Astrocyte (in vitro differentiated cells and primary cell): Measurements from ENCODE around the gene RPP14.

Experiments
- CTCF ChIP-seq: IDR thresholded peaks from 2 replicates; pipeline ENCODE4 v1.5.1; 2011; ENCODE audit warnings: low read depth, mild to moderate bottlenecking, inconsistent platforms, low read length, moderate library complexity; ENCODE audit not compliant: insufficient read depth
- EZH2 ChIP-seq: IDR thresholded peaks from 2 replicates; pipeline ENCODE4 v1.6.1; 2012; ENCODE audit warnings: mild to moderate bottlenecking, low read length, inconsistent platforms; ENCODE audit not compliant: insufficient read depth

DNA sequence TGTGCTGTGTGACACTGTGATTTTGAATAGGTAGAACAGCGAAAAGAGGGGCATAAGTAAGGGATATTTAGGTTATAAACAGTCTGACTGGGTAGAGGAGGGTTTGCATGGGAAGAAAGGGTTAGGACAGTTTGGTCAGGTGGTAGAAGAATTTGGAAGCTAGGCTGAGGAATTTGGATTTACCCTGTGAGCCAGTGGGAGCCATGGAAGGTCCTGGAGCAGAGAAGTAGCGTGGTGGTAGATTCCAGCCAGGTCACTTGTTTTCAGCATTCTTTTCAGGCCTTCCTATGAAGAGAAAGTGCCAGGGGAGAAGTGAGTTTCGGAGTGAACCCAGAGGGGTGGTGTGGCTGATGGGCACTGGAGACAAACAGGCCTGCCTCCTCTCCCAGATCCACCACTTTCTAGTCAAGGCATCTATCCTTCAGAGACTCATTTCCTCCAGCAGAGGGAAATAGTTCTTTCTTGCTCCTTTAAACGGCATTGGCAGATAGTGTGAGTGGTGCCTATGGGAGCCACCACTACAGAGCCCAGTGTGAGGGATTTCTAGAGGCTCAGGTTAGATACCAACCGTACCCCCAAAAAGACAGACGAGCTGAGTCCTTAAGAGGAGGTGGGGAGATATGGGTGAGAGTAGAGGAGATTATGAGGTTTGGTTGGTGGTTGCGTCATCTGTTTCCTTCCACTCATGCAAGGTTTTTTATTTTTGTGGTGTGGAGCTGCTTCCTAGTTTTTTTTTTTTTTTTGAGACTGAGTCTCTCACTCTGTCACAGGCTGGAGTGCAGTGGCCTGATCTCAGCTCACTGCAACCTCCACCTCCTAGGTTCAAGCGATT lies 47.9 kb downstream of the RPP14 start:
- TF ChIP-seq CTCF (peak; percentile 2), EZH2 (no peak)
